Endothelial cell (in vitro differentiated cells): ENCODE measurements around the gene MAML1. TPM values are rescaled to one million over a fixed set of nuclear protein-coding genes. Genes with fewer than 3 reads are reported as not detected.

Experiments
- DNase-seq: peaks from one replicate; pipeline ENCODE4 v3.0.0; 2021; ENCODE audit warnings: low spot score
- H3K27ac Mint-ChIP-seq: one replicate; pipeline ENCODE4 v1.8.0; 2021; ENCODE audit warnings: mixed read lengths, inconsistent platforms; ENCODE audit not compliant: unreplicated experiment
- H3K27me3 Mint-ChIP-seq: one replicate; pipeline ENCODE4 v1.8.0; 2021; ENCODE audit warnings: mild to moderate bottlenecking, moderate library complexity, mixed read lengths, inconsistent platforms; ENCODE audit not compliant: unreplicated experiment
- H3K36me3 Mint-ChIP-seq: one replicate; pipeline ENCODE4 v1.8.0; 2021; ENCODE audit warnings: mild to moderate bottlenecking, low read depth, mixed read lengths, inconsistent platforms; ENCODE audit not compliant: unreplicated experiment
- H3K4me1 Mint-ChIP-seq: one replicate; pipeline ENCODE4 v1.8.0; 2021; ENCODE audit warnings: mild to moderate bottlenecking, mixed read lengths, inconsistent platforms; ENCODE audit not compliant: unreplicated experiment
- H3K4me3 Mint-ChIP-seq: one replicate; pipeline ENCODE4 v1.8.0; 2021; ENCODE audit warnings: mild to moderate bottlenecking, mixed read lengths, inconsistent platforms; ENCODE audit not compliant: unreplicated experiment
- H3K9me3 Mint-ChIP-seq: one replicate; pipeline ENCODE4 v1.8.0; 2021; ENCODE audit warnings: mixed read lengths, inconsistent platforms; ENCODE audit not compliant: unreplicated experiment
- CTCF ChIP-seq: fragments of 200-600 bp; sonication (generic); IDR thresholded peaks from one replicate; pipeline ENCODE4 v1.5.0; 2021; ENCODE audit warnings: antibody characterized with exemption; ENCODE audit not compliant: unreplicated experiment
- total RNA-seq: library from RNA; stranded (reverse); fragmentation: NEBNext Ultra II Directional; extraction: Animal tissue kit (Norgen Biotek cat#: 25700); gene quantifications from one replicate; pipeline ENCODE4 v1.2.1, GENCODE V29; 2021; ENCODE audit not compliant: unreplicated experiment

MAML1 gene
- total RNA-seq, 1 donor from 2014 or later, result 30.0 TPM

DNA sequence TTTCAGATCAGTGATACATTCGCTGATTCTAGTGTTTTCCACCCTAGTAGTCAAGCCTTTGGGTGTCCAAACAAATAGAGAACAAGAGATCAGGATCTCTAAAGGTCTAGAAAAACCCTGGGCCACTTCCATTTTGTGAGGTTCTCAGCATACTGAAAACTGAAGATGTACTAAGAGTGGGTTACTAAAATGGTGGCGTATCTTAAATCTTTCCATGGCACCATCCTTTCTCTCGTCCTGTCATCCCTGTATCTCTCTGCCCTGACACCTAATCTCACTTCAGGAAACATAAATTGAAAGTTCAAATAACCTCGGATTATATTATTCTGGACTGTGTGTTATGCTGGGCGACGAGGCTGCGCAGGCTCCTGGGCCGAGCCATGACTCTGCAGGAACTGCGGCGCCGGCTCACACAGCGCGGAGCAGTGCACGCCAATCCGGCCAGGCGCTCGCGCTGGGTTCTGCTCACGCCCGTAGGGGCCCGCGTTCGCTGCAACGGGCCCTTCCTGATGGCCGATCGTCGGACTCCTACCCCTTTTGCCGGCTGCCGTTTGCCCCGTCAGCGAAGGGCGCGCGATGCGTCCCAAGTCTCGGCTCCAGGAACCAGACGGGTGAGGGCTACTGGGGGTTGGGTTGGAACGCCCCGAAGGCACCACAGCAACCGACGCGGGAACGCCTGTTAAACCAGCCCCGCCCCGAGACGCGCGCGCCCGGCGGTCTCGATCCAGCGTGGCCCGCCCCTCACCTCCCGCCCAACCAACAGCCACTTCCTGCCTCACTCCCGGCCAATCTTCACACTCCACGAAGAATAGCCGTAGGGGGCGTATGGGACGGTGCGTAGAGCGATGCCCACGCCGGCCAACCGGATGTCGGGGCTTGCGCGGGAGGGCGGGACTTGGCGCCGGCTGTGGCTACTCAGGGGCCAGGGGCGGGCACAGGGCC lies 34.4 kb upstream of the MAML1 start:
- Mint-ChIP-seq H3K27ac (peak overlapping the region; percentile 98), H3K27me3 (peaks cover 5% of the 10 kb centered on the region), H3K36me3 (peaks cover 12% of the 10 kb centered on the region), H3K4me3 (peak overlapping the region; percentile 99), H3K9me3 (no peaks in the 10 kb centered on the region), H3K4me1 (peaks cover 30% of the 10 kb centered on the region)
- TF ChIP-seq CTCF, result no peak
- DNase-seq, result peak; percentile 98

DNA sequence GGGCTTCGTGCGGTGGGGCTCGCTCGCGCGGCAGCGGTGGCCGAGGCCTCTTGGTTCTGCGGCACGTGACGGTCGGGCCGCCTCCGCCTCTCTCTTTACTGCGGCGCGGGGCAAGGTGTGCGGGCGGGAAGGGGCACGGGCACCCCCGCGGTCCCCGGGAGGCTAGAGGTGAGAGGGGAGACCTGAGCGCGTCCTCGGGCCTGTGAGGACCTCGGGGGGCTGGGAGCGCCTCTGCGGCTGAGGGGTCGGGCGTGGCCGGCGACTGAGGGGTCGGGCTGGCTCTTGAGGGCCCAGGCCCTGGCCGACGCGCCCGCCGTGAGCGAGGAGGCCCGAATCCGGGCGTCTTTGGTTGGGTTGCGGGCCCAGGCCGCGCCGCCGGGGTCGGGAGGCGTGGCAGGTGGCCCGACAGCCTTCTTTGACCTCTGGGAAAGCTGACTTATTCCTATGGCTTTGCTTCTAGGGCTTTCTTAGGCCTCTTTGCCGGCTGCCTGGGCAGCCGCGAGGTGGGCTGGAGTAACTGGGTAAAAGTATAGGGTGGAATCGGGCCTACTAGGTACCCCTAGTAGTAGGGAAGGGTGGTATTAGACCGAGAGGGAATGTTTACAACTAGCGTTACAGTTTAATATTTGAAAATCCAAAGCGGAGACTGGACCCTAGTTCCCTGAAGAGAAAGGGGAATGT lies 33.5 kb upstream of the MAML1 start, which contains the start of gene CANX:
TSS of gene CANX (plus strand) at position 33 of the 681 bp plus-strand sequence. CDS start 6,715 bp downstream, outside the sequence.
- DNase-seq, result no peak
- peak within 1 kb of the TSS; percentile 98 for H3K27ac Mint-ChIP-seq
- no peak for TF ChIP-seq CTCF
- H3K4me1 Mint-ChIP-seq, result peaks cover 36% of the 10 kb centered on the region
- no peaks in the 10 kb centered on the region for H3K9me3 Mint-ChIP-seq
- H3K27me3 Mint-ChIP-seq, result peaks cover 5% of the 10 kb centered on the region
- H3K4me3 Mint-ChIP-seq, result peak within 1 kb of the TSS; percentile 99
- H3K36me3 Mint-ChIP-seq, result peaks cover 20% of the 10 kb centered on the region

- H3K4me1 Mint-ChIP-seq, result peaks cover 36% of the 10 kb centered on the region
- DNase-seq, result no peak
- peak overlapping the region; percentile 99 for H3K4me3 Mint-ChIP-seq
- H3K27me3 Mint-ChIP-seq, result peaks cover 5% of the 10 kb centered on the region
- TF ChIP-seq CTCF, result no peak
- peak overlapping the region; percentile 95 for H3K27ac Mint-ChIP-seq
- peaks cover 20% of the 10 kb centered on the region for H3K36me3 Mint-ChIP-seq
- no peaks in the 10 kb centered on the region for H3K9me3 Mint-ChIP-seq
These were observed 32.9 kb upstream of the MAML1 start for GRCh38 chr5:179699616-179700237.

- Mint-ChIP-seq H3K36me3 (peaks cover 24% of the 10 kb centered on the region), H3K27me3 (peaks cover 5% of the 10 kb centered on the region), H3K4me3 (peak overlapping the region; percentile 99), H3K4me1 (peaks cover 36% of the 10 kb centered on the region), H3K27ac (no peak overlapping the region), H3K9me3 (no peaks in the 10 kb centered on the region)
- DNase-seq, result no peak
- TF ChIP-seq CTCF, result no peak
These were observed 32.2 kb upstream of the MAML1 start for GRCh38 chr5:179700401-179700918.
